ENCODE results near the gene SNX9.

Gene SNX9

GRCh38 chr6:157823528-157824370 is 703 bp downstream of the SNX9 start (continued):
- TF ChIP-seq ZNF398 (tag by site-specific recombination; IDR thresholded peaks at IDR 0.05) (peak; percentile 59; the same call in 1 of the 2 replicates), ZNF792 (tag by site-specific recombination; IDR thresholded peaks at IDR 0.05) (no peak), ZNF221 (tag by site-specific recombination; IDR thresholded peaks at IDR 0.05; ENCODE audit: borderline replicate concordance) (no peak), PRDM1 (tag by site-specific recombination; IDR thresholded peaks at IDR 0.05) (peak; percentile 20; the same call in 1 of the 2 replicates), ZNF449 (tag by site-specific recombination; IDR thresholded peaks at IDR 0.05) (no peak), ZNF394 (tag by site-specific recombination; IDR thresholded peaks at IDR 0.05; ENCODE audit: borderline replicate concordance) (no peak), ZNF302 (tag by site-specific recombination; IDR thresholded peaks at IDR 0.05; ENCODE audit: low read depth) (no peak), PATZ1 (tag by site-specific recombination; IDR thresholded peaks at IDR 0.05) (peak; percentile 46), INSM2 (tag by site-specific recombination; IDR thresholded peaks at IDR 0.05) (no peak), ZNF521 (tag by site-specific recombination; IDR thresholded peaks at IDR 0.05) (no peak), GLI4 (tag by site-specific recombination; IDR thresholded peaks at IDR 0.05) (no peak), ZBTB21 (tag by site-specific recombination; IDR thresholded peaks at IDR 0.05) (peak; percentile 31; the same call in 1 of the 2 replicates), ZBTB26 (tag by site-specific recombination; optimal IDR thresholded peaks at IDR 0.05) (peak; percentile 71), ZNF658 (tag by site-specific recombination; IDR thresholded peaks at IDR 0.05) (no peak), ZNF776 (tag by site-specific recombination; IDR thresholded peaks at IDR 0.05; ENCODE audit: borderline replicate concordance) (no peak), FEZF1 (tag by site-specific recombination; IDR thresholded peaks at IDR 0.05) (peak; percentile 83), ZNF518A (tag by site-specific recombination; conservative IDR thresholded peaks at IDR 0.05; ENCODE audit: low read depth) (no peak), ZBTB8A (tag by site-specific recombination; IDR thresholded peaks at IDR 0.05) (peak; percentile 73), ZNF341 (tag by site-specific recombination; IDR thresholded peaks at IDR 0.05; ENCODE audit: low read depth) (peak; percentile 69), ZNF26 (tag by site-specific recombination; IDR thresholded peaks at IDR 0.05) (no peak)

Data from HEK293 (cell line).